DMS 273 treated with DMSO at 0.1 percent for 48 hours (cell line): ENCODE data around the gene SPDYE17.
"Not testable (repeated sequence)": the region's sequence is repeated elsewhere in the genome, so short reads cannot be mapped to it uniquely, and the experiment has no call there.

ENCODE experiments used
- DNase-seq: peaks from one replicate; lab custom pipeline; 2025; lab: John Stamatoyannopoulos, UW

The SPDYE17 gene

DNA sequence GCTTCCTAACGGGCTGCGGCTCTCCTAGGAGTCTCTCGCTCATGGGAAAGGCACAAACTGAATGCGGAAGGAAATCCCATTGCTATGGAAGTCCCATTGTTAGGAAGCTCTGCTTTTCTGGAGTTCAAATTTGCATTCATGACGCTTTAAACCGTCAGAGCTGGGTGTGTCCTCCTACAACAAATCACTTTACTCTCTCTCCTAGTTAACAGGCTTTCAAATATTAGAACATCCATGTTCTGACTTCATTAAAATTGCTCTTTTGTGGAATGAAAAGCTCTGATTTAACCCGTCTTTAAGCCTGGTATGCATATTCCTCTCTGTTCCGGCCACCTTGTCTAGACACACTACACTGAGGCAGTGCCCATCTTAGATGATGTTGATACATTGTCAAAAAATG lies at the start of gene SPDYE17:
TSS of gene SPDYE17 (minus strand) at position 101 of the 400 bp plus-strand sequence. CDS start 1,791 bp downstream, outside the sequence.
- DNase-seq: not testable (repeated sequence)

DNA sequence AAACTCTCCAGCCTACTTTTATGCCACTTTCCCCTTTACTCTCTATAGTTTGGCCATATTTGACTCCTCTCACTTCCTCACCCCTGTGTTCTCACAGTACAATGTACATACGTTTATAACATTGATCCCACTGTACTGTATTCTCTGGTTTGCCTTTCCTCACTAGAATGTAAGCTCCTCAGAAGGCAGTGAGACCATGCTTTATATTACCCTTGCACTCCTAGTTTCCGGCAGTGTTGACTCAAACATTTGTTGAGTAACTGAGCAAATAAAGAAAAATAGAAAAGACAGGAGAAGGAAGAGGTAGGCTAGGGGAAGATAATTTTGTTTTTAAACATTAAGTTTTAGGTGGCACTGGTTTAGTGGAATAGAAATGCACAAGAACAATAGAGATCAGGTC lies 48.1 kb upstream of the SPDYE17 start:
- DNase-seq: not testable (repeated sequence)

- DNase-seq: not testable (repeated sequence)
Measured at GRCh38 chr7:77079624-77080023, 47.5 kb upstream of the SPDYE17 start.

GRCh38 chr7:77079112-77079511 lies 47.0 kb upstream of the SPDYE17 start:
- not testable (repeated sequence) for DNase-seq

DNA sequence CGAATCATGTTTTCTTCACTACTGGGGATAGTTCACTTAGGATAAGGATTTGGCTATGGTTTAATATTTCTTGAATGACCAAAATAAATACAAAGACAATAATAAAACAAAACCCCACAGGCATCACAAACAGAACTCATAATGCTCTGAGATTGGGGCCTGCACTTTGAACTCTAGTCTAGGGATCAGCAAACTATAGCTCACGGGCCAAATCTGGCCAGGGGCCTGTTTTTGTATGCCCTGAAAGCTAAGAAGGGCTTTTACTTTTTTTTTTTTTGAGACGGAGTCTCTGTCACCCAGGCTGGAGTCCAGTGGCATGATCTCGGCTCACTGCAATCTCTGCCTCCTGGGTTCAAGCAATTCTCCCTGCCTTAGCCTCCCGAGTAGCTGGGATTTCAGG lies 44.9 kb upstream of the SPDYE17 start:
- DNase-seq: not testable (repeated sequence)

GRCh38 chr7:77074786-77075396 lies 42.7 kb upstream of the SPDYE17 start:
- not testable (repeated sequence) for DNase-seq

- not testable (repeated sequence) for DNase-seq
Measured at GRCh38 chr7:77071108-77071507, 38.9 kb upstream of the SPDYE17 start.

DNA sequence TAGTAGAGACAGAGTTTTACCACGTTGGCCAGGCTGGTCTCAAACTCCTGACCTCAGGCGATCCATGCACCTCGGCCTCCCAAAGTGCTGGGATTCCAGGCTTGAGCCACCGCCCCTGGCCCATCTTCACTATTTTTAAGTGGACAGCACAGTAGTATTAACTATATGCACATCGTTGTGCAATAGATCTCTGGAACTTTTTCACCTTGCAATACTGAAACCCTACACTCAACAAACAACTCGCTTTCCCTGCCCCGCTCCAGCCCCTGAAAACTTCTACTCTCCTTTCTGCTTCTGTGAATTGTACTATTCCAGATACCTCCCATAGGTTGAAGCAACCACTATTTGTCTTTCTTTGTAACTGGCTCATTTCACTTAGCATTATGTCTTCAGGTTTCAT lies 33.7 kb upstream of the SPDYE17 start:
- not testable (repeated sequence) for DNase-seq

- not testable (repeated sequence) for DNase-seq
Measured at GRCh38 chr7:77063732-77064131, 31.6 kb upstream of the SPDYE17 start.

DNA sequence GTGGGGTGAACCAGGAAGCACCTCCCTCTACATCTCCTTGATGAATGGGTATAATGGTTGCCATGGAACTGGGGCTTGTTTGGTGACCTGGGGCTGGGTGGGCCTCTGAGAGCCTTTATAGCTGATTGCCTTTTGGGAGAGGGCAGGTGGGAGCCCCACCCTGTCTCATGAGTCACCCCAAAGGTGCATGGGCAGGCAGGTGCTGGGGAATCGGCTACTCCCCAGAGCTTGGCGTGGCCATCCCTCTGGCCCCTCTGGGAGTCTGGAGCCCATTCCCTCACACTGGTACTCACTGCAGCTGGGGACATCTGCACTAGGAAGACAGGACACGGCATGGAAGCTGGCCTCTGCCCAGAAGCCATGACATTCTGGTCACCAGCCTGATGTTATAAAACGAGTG lies 30.4 kb upstream of the SPDYE17 start, which contains the start of gene SPDYE18:
TSS of gene SPDYE18 (minus strand) at position 2 of the 400 bp plus-strand sequence. CDS start 2,046 bp downstream, outside the sequence.
- not testable (repeated sequence) for DNase-seq

DNA sequence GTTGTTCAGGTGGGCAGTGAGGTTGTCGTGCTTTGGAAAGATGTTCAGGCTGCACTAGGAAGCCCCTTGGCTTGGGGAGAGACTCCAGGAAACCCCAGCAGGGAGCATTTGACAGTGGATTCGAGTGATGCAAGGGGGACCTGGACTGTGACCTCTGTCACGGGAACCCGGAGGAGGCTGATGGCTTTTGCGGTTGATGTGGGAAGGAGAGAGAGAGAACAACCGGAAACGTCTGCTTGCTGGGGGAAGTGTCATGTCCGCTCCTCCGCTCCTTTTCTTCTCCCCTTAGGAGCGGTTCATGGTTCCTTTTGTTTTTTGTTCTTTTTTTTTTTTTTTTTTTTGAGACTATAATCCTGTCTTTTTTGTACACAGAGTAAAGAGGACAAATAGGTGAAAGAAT lies 5.8 kb downstream of the SPDYE17 start:
- DNase-seq: not testable (repeated sequence)

- DNase-seq: not testable (repeated sequence)
Measured at GRCh38 chr7:77010074-77010680, 22.0 kb downstream of the SPDYE17 start.

DNA sequence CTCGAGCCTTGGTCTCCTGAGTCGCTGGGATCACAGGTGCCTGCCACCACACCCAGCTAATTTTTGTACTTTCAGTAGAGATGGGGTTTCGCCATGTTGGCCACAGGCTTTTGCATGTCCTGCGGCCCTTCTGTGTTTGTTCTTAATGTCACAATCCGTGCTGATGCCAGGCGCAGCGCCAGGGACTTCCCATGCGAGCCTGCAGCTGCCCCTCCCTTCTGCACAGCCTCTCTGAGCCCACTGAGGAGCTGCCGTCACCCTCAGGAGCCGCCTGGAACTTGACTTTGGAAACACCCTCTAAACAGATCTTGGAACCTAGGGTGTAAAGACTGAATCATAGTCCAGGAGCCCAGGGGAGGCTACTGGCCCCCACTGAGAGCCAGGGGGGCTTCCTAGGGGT lies 24.2 kb downstream of the SPDYE17 start:
- not testable (repeated sequence) for DNase-seq

DNA sequence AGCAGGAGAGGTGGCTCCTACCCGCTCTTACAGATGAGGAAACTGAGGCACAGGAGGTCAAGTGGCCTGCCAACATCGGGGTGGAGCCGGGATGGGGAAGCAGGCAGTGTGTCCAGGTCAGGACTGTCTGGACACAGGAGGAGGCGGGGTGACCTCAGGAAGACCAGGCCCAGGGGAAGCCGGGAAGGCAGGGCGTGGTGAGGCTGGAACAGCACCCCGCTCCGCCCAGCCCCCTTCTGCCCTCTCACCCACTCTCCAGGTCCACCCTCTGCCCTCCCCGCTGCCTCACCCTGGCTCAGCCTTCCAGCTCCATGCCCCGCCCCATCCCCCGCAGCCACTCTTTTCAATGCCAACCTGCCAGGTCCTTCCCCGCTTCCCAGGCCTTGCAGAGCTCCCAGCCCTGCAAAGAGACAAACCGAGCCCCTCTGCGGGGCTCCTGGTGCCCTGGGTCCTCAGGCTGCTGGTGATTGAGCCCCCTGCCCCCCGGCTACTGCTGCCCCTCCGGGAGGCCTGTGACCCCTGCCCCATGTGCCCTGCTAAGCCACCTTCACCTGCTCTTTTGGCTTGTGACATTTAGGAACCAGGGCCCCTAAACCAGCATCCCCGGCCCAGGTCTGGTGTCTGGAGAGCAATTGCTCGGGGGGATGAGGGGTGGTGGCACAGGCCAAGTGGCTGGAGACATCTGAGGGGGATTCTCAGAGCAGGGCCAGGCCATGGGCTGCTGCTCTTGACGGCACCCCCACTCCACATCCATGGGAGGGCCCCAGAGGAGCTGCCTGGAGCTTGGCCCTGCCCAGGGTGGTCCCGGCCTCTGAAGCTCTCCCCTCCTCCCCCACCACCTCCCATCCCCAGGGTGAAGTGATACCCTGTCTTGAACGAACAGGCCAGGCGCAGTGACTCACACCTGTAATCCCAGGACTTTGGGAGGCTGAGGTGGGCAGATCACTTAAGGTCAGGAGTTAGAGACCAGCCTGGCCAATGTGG lies 25.7 kb downstream of the SPDYE17 start:
- not testable (repeated sequence) for DNase-seq

- not testable (repeated sequence) for DNase-seq
Measured at GRCh38 chr7:77005461-77006057, 26.6 kb downstream of the SPDYE17 start.

GRCh38 chr7:77004151-77004550 lies 28.0 kb downstream of the SPDYE17 start:
- DNase-seq: not testable (repeated sequence)

DNA sequence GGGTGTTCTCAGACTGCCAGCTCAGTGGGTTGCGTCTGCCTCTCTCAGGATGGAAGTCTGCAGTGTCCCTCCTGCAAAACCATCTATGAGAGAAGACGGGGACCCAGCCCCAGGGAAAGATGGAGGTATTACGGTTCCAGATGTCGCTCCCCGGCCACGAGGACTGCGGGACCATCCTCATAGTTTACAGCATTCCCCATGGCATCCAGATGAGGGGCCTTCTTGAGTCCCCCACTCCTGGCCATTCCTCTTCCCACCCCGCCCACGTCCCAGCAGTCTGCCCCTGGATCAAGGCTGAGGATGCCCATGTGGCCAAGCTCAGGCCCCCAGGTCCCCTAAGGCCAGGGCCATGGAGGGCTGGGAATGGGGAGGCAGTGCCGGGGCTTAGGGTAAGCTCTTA lies 28.9 kb downstream of the SPDYE17 start:
- not testable (repeated sequence) for DNase-seq

GRCh38 chr7:77002678-77003233 lies 29.4 kb downstream of the SPDYE17 start:
- DNase-seq: not testable (repeated sequence)

DNA sequence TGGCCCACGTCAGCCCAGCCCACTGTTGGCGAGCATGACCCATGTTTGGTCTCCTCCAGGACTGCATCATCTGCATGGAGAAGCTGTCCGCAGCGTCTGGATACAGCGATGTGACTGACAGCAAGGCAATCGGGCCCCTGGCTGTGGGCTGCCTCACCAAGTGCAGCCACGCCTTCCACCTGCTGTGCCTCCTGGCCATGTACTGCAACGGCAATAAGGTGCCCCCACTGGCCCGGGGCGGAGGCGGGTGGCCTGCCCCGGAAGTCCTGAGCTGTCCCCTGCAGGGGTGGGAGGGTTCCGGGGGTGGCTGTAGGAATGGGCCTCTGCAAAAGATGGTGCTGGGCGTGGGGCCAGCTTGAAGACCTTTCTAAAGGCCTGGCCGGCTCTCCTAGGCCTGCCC lies 30.1 kb downstream of the SPDYE17 start:
- not testable (repeated sequence) for DNase-seq

- DNase-seq: not testable (repeated sequence)
Measured at GRCh38 chr7:76999474-77000107, 32.6 kb downstream of the SPDYE17 start.
